OCI-LY1 (cell line): ENCODE data around the gene TCHP.
"Not testable (repeated sequence)": the region's sequence is repeated elsewhere in the genome, so short reads cannot be mapped to it uniquely, and the experiment has no call there.

Source experiments
- H2AFZ ChIP-seq: fragments of 200-600 bp; sonication (generic), shearing (Covaris generic); 2 replicates; pipeline ENCODE4 v1.6.0; 2014; ENCODE audit warnings: antibody characterized with exemption, mild to moderate bottlenecking, low read length
- H3F3A ChIP-seq: fragments of 200-600 bp; sonication (generic), shearing (Covaris generic); 2 replicates; pipeline ENCODE4 v1.6.0; 2014; ENCODE audit warnings: mild to moderate bottlenecking, antibody characterized with exemption, low read length, moderate library complexity; ENCODE audit not compliant: insufficient read depth
- H3K27ac ChIP-seq: fragments of 200-600 bp; sonication (generic); 2 replicates; pipeline ENCODE4 v1.5.1; 2014; ENCODE audit warnings: low read length, mixed run types, mild to moderate bottlenecking, low read depth; ENCODE audit not compliant: poor library complexity, severe bottlenecking
- H3K27me3 ChIP-seq: fragments of 200-600 bp; sonication (generic); 2 replicates; pipeline ENCODE4 v1.6.0; 2014; ENCODE audit warnings: antibody characterized with exemption, mild to moderate bottlenecking, low read length, moderate library complexity; ENCODE audit not compliant: insufficient read depth
- H3K36me3 ChIP-seq: fragments of 200-600 bp; sonication (generic); 2 replicates; pipeline ENCODE4 v1.6.1; 2014; ENCODE audit warnings: mild to moderate bottlenecking, antibody characterized with exemption, low read length, moderate library complexity, mixed read lengths; ENCODE audit not compliant: insufficient read depth
- H3K4me1 ChIP-seq: fragments of 200-600 bp; sonication (generic); 2 replicates; pipeline ENCODE4 v1.5.1; 2014; ENCODE audit warnings: mild to moderate bottlenecking, low read length, moderate library complexity; ENCODE audit not compliant: insufficient read depth, severe bottlenecking
- H3K4me2 ChIP-seq: fragments of 200-600 bp; sonication (generic), shearing (Covaris generic); 2 replicates; pipeline ENCODE4 v1.6.1; 2014; ENCODE audit warnings: low read length
- H3K4me3 ChIP-seq: fragments of 200-600 bp; sonication (generic); 2 replicates; pipeline ENCODE4 v1.5.1; 2014; ENCODE audit warnings: low read length, low read depth, mild to moderate bottlenecking, mixed read lengths; ENCODE audit not compliant: poor library complexity, severe bottlenecking
- H3K79me2 ChIP-seq: fragments of 200-600 bp; shearing (Covaris generic); 2 replicates; pipeline ENCODE4 v1.6.1; 2016; ENCODE audit warnings: mixed run types, low read length, mixed read lengths; ENCODE audit not compliant: insufficient read depth
- H3K9ac ChIP-seq: fragments of 200-600 bp; sonication (generic), shearing (Covaris generic); 2 replicates; pipeline ENCODE4 v1.6.1; 2014; ENCODE audit warnings: mild to moderate bottlenecking, low read length, mixed read lengths
- H3K9me2 ChIP-seq: fragments of 200-600 bp; sonication (generic), shearing (Covaris generic); 2 replicates; pipeline ENCODE4 v1.6.1; 2014; ENCODE audit warnings: low read depth, mild to moderate bottlenecking, low read length, mixed read lengths
- H3K9me3 ChIP-seq: fragments of 200-600 bp; shearing (Covaris generic); 2 replicates; pipeline ENCODE4 v1.6.1; 2014; ENCODE audit warnings: low read length, mixed read lengths
- H4K20me1 ChIP-seq: fragments of 200-600 bp; sonication (generic), shearing (Covaris generic); 2 replicates; pipeline ENCODE4 v1.6.0; 2016; ENCODE audit warnings: mild to moderate bottlenecking, low read length; ENCODE audit not compliant: insufficient read depth
- CTCF ChIP-seq: fragments of 200-600 bp; sonication (generic), shearing (Covaris generic); IDR thresholded peaks from 2 replicates; pipeline ENCODE4 v1.5.1; 2017; ENCODE audit warnings: mild to moderate bottlenecking, antibody characterized with exemption, low read length, moderate library complexity, mixed read lengths
- EZH2 ChIP-seq: fragments of 200-600 bp; sonication (generic), shearing (Covaris generic); IDR thresholded peaks from 2 replicates; pipeline ENCODE4 v1.8.0; 2017; ENCODE audit warnings: borderline replicate concordance, mixed run types, mild to moderate bottlenecking, antibody characterized with exemption, low read length, moderate library complexity, mixed read lengths

Gene TCHP

GRCh38 chr12:109928058-109928656, 28.1 kb downstream of the TCHP start:
- Histone ChIP-seq H3K27ac (no peak overlapping the region), H3K4me2 (no peak overlapping the region), H3K9me2 (no peaks in the 10 kb centered on the region), H3K9me3 (no peaks in the 10 kb centered on the region), H3K4me1 (peaks cover 5% of the 10 kb centered on the region), H4K20me1 (no peaks in the 10 kb centered on the region), H3K27me3 (no peaks in the 10 kb centered on the region), H3K36me3 (peaks cover 36% of the 10 kb centered on the region), H3K4me3 (no peak overlapping the region), H3K79me2 (no peaks in the 10 kb centered on the region), H2AFZ (no peak overlapping the region), H3K9ac (no peak overlapping the region), H3F3A (no peaks in the 10 kb centered on the region)
- TF ChIP-seq EZH2 (no peak), CTCF (no peak)

- H3K9me3 ChIP-seq, H3F3A ChIP-seq, H3K4me3 ChIP-seq, H3K9me2 ChIP-seq, H3K4me1 ChIP-seq, H3K79me2 ChIP-seq, H3K9ac ChIP-seq, H2AFZ ChIP-seq, H4K20me1 ChIP-seq, H3K27ac ChIP-seq, H3K4me2 ChIP-seq, H3K27me3 ChIP-seq: not testable (repeated sequence)
- peaks cover 44% of the 10 kb centered on the region for H3K36me3 ChIP-seq
Measured at GRCh38 chr12:109929326-109929725, 29.3 kb downstream of the TCHP start.

DNA sequence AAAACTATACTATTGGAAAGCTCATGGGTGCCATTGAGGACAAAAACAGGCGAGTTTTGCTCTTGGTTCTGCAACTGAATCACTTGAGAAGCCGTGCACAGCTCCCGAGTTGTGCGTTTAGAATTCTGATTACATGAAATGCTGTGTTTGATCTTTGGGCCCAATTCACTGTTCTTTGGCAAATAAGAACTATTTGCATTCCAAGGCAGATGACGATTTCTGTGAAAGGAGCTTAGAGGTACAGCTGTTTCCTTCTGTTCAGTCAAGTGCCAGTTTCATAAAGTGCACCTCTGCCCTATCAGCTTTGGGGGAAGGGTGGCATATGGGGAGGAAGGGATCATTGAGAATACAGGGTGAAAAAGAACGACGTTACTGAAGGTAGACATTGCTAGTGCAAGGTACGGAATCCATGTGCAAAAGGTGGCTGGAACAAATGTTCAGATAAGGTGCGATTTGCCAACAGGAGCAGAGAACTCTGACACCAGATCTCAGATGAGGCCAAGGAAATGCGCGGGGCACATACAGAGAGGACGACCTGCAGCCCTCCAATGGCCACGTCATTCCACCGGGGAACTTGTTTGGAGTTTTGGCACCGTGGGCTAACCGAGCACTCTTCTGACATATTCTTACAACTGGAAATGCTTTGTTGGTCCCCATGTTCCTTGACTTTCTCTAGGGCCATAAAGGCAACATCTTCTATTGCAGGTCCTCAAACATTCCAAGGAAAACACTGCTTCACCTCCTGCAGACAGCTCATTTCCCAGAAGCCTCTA, 30.1 kb downstream of the TCHP start:
- no peaks in the 10 kb centered on the region for H3F3A ChIP-seq
- no peaks in the 10 kb centered on the region for H3K9me3 ChIP-seq

More for the DNA sequence above, 30.1 kb downstream of the TCHP start:
- no peak overlapping the region for H3K27ac ChIP-seq
- H4K20me1 ChIP-seq: no peaks in the 10 kb centered on the region
- H3K36me3 ChIP-seq: peaks cover 45% of the 10 kb centered on the region
- no peaks in the 10 kb centered on the region for H3K27me3 ChIP-seq
- no peaks in the 10 kb centered on the region for H3K4me1 ChIP-seq
- no peak overlapping the region for H3K4me3 ChIP-seq
- TF ChIP-seq CTCF: no peak
- TF ChIP-seq EZH2: no peak
- H3K4me2 ChIP-seq: no peak overlapping the region
- no peaks in the 10 kb centered on the region for H3K79me2 ChIP-seq
- H2AFZ ChIP-seq: no peak overlapping the region
- no peaks in the 10 kb centered on the region for H3K9me2 ChIP-seq
- H3K9ac ChIP-seq: no peak overlapping the region
